Neural cell (in vitro differentiated cells): ENCODE data around the gene MFN1. TPM values are rescaled to one million over a fixed set of nuclear protein-coding genes. Genes with fewer than 3 reads are reported as not detected.

Experiments used
- polyA plus RNA-seq: library from polyadenylated mRNA; depleted of rRNA; stranded (reverse); fragments of >200 nt; gene quantifications from 2 replicates; pipeline ENCODE4 v1.2.3, GENCODE V29; 2014

MFN1 gene
- polyA plus RNA-seq, 1 donor from 2014 or later = 78.8 TPM

Other genes with a start within 250 kb of the MFN1 start
- 14.2 and 15.2 TPM in 2 replicates for gene PIK3CA, start 199.4 kb upstream of the MFN1 start, polyA plus RNA-seq
- gene KCNMB3, start 96.6 kb upstream of the MFN1 start, polyA plus RNA-seq = 0.16 TPM in 1 of 2 replicates, not detected in the other
- 96.9 and 100 TPM in 2 replicates for gene ZNF639, start 24.7 kb upstream of the MFN1 start, polyA plus RNA-seq
- 38.7 and 42.8 TPM in 2 replicates for gene GNB4, start 103.8 kb downstream of the MFN1 start, polyA plus RNA-seq
- gene ACTL6A, start 215.2 kb downstream of the MFN1 start, polyA plus RNA-seq = 120 and 137 TPM in 2 replicates